GM19438 (cell line): ENCODE results near the gene GORASP2.

Experiments used
- ATAC-seq: cut with Tn5 transposase; IDR thresholded peaks from one replicate; pipeline ENCODE4 v1.9.1; 2021; ENCODE audit warnings: low read depth; ENCODE audit not compliant: unreplicated experiment

GORASP2 gene

GRCh38 chr2:170991398-170992182 lies 62.5 kb downstream of the GORASP2 start:
- no peak for ATAC-seq

DNA sequence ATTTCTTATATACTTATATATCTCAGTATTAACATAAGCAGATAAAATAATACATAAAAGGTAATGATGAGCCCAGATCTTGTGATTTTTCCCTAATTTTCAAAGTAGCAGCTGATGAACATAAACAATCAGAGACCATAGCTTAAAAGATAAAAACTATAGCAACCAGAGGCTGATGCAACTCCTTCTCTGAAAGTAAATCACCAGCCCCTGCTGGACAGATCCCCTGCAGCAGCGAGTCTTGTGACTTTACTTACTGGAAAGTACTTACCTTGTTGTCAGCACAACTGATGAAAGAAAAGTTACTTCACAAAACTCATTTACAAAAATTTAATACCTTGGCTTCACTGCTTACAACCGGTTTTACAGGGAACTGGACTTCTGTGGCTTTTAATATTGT lies 67.3 kb downstream of the GORASP2 start:
- no peak for ATAC-seq

- ATAC-seq = no peak
Measured at GRCh38 chr2:170997893-170998597, 69.0 kb downstream of the GORASP2 start.

GRCh38 chr2:170999654-171000053 lies 70.6 kb downstream of the GORASP2 start:
- ATAC-seq = no peak

GRCh38 chr2:171004363-171004762 lies 75.3 kb downstream of the GORASP2 start:
- no peak for ATAC-seq

GRCh38 chr2:171004833-171005232 lies 75.8 kb downstream of the GORASP2 start:
- ATAC-seq = no peak

DNA sequence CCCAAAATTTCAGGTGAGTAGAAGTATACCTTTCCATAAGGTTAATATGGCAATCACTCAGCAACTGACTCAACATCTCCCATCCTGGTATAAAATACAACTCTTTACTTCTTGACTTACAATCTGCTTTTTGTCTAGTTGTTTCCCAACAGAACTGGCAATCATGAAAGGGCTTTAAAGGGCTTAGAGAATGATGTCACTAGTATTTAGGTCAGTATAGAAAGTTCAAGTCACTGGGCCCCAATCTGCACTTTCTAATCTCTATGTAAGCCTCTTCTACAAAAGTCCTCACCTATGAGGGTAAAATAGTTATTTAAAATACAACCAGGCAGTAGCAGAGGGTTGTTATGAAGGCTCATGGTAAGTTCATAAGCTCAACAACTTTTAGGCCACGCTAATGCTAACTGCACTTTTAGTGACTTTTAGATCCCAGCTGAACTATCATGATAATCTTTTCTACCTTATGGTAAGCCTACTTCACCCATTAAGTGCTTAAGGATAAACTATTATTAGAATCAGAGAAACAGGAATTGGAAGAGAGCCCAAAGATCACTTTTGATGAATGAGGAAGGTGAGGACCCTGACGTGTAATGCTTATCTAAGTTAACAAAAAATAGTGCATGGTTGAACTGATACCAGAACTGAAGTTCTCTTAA lies 79.6 kb downstream of the GORASP2 start:
- no peak for ATAC-seq

GRCh38 chr2:171009386-171009785 lies 80.3 kb downstream of the GORASP2 start:
- ATAC-seq = no peak

- ATAC-seq = no peak
Measured at GRCh38 chr2:171013851-171014250, 84.8 kb downstream of the GORASP2 start.

- no peak for ATAC-seq
Measured at GRCh38 chr2:171016125-171016524, 87.1 kb downstream of the GORASP2 start.
